NCI-H2081 (cell line): ENCODE data around the gene DOK4.

Experiments
- DNase-seq, 2 experiments: peaks; one replicate each; lab custom pipeline; 2025; lab: John Stamatoyannopoulos, UW

DOK4 gene

GRCh38 chr16:57519796-57520360 lies 33.6 kb upstream of the DOK4 start:
- DNase-seq = peak; percentile 45 to 62

- no peak for DNase-seq
Measured at GRCh38 chr16:57518922-57519321, 32.6 kb upstream of the DOK4 start.

DNA sequence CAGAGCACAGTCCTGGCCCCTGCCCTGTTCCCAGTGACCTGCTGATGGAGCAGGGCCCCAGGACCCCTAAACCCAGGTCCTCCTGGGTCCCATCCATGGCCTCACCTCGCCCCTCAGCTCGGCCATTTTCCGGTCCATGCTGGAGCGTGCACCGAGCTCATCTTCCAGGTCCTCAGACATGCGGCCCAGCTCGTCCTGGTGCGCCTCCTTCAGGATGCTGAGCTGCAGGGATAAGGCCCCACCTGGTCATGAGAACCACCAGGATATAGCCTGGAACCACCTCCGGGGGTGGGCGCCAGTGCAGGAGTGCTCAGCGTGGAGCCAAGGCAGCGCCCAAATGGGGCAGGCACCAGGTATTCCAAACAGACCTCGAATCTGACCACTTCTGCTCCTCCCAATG lies 32.2 kb upstream of the DOK4 start:
- DNase-seq = no peak

DNA sequence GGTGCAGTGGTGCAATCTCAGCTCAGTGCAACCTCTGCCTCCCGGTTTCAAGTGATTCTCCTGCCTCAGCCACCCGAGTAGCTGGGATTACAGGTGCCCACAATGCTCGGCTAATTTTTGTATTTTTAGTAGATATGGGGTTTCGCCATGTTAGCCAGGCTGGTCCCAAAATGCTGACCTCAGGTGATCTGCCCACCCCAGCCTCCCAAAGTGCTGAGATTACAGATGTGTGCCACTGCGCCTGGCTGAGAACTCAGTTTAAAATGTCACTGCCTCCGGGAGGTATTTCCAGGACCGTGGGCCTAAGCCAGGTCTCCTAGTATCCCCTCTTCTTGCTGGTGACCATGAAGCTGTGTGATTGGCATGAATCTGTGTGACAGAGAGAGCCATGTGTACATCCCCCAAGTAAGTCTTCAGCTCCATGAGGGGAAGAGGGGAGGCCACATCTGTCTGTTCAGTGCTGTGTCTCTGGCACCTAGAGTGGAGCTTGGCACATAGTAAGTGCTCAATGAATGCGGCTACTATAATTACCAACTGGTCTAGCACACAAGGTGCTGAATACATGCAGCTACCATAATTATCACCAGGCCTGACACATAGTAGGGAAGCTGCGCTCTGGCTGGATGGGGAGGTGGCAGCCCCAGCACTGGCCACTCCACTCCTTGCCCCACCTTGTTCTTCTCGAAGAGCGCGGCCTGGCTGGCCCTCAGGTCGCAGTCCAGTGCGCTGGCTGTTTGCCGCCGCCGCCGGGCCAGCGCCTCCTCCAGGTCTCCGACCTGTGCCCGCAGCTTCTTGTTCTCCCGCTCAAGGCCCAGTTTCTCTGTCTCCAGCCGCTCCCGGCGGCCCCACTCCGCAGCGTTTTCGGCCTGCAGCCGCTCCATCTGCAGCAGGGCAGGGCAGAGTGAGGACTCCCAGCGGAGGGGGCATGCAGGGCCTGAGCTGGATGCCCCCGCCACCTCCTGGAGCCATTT lies 31.4 kb upstream of the DOK4 start:
- DNase-seq = no peak

DNA sequence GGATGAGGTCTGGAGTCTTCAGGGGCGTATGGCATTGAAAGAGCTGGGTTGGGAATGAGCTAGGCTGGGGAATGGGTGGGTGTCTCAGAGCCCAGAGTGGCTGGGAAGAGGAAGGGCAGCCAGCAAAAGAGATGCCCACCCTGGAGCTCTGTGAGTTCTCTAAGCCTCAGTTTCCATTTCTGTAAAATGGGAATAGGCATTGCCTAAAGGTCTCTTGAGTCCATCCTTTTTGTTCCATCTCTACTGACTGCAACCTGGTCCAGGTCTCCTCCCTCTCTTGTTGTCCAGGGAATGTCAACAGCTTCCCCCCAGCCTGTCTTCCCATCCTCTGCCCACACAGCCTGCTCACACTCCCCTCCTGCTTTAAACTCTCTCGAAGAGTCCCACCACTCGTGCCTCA lies 30.5 kb upstream of the DOK4 start:
- DNase-seq = no peak

DNA sequence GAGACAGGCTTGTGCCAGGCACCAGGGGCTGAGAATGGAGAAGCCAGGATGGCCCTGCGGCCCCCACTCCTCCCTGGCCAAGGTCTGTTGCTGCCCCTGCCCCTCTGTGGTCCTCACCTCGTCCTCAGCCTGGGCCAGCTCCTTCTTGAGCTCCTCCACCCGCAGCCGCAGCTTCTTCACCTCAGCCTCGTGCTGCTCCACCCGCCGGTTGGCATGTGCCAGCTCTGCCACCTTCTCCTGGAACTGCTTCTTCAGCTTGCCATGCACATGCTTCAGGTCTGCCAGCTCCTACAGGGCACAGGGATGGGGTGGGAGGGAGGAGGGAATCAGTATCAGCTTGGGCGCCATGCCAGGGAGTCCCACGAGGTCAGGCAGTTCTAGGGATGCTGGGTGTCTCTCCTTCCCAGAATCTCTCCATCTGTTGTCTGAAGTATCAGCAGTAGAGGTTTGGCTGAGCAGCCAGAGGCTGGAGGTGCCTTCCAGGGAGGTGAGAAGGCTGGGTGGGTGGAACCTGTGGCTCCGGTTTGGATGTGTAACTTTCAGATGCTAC lies 30.0 kb upstream of the DOK4 start:
- no peak for DNase-seq

DNA sequence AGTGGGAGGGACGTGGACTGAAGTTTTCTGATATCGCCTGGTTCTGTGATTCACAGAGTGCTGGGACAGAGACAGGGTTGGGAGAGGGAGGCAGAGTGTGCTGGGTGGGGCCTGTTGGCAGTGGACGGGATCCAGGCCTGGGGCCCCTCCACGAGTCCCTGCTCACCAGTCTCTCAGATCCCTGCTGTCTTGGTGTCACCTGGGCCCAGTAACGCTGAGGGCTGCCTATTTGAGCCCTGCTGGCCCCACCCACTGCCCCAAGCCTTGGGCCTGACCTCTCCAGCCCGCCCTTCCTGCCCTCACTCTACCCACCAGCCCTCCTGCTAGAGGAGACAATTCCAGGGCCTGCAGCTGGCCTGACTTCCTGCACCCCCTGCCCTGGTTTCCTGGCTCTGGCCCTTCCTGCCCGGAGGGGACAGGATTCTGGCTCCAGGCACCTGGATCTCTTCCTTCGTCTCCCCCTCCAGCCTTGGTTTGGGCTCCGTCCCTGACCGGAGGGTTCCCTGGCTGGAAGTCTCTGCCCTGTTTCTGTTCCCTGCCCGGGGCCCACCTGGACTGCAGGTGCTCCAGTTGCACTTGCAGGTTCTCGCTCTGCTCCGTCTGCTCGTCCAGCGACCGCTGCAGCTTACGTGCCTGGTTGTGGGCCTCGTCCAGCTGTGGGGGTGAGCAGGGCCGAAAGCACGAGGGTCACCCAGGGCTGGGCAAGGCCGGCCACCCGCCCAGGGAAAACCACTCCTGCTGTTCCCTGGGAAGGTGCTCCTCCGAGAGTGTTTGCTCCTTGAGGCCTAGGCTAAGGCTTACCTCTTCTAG lies 28.7 kb upstream of the DOK4 start:
- no peak for DNase-seq

- DNase-seq = no peak
Measured at GRCh38 chr16:57514371-57514770, 28.1 kb upstream of the DOK4 start.

DNA sequence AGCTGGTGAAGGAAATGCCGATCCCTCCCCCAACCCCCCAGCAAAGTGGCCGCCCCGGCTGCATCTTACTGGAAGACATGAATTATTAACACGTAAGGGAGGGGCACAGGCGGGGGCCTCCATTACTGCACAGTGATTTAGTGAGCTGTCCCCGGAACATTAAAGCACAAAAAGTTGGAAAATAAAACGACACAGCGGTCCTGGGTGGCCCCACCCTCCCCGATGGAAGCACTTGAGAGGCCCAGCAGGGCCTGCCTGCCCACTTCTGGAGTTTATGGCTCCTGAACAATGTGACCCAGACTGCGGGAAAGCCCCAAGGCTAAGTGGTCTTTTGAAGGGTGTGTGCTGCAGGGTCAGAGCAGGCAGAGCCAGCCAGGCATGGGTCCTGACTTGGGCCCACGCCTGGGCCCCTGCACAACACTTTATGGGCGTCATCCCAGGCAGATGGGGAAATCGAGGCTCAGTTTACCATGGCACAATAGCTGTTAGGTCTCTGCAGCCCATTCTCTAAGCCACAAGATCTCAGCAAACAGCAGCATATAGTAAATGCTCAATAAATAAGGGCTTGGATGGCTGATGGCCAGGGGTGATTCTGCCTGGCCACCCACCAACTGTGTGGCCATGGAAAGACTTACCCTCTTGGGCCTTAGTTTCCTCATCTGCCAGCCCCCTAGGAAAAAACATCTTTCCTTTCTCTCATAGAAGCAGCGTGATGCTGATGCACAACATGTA lies 27.2 kb upstream of the DOK4 start:
- DNase-seq = no peak

- no peak for DNase-seq
Measured at GRCh38 chr16:57512296-57513001, 26.2 kb upstream of the DOK4 start.

DNA sequence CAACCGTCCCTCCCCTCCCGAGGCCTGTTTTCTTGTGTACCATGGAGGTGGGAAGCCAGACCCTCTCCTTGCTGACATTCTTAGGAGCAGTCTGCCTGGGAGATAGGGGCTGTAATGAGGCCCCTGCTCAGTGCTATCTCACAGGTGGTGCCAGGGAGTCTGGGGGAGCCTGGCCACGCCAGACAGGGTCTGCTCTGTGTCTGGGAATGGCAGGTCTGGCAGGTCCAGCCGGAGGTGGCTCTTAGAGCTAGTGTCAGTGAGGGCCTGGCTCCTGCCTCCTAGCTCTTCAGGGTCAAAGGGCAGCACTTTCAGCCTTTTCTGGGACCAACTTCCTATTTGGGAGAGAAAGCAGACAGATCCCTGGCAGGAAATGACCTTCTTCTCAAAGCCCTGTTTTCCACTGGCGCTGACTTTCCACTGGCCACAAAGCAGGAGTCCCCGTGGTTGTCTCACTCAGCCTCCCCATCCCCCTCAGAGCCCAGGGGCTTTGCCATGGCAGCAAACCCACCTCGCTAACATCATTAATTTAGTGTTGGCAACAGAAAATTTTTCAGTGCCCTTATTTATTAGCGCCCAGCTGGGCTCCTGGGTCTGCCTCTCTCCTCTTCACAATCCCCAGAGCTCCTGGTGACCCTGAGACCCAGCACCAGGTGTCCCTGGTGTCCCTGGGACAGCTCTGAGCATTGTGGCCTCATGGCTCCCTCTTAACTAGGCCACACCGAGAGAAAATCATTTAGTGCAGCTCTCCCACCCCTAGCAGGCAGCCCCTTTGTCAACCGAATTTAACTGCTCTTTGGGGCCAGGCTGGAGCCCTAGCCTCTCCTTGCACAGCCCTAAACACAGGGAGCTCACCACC lies 24.0 kb upstream of the DOK4 start:
- DNase-seq = no peak

- DNase-seq = no peak
Measured at GRCh38 chr16:57509231-57509923, 23.1 kb upstream of the DOK4 start.

DNA sequence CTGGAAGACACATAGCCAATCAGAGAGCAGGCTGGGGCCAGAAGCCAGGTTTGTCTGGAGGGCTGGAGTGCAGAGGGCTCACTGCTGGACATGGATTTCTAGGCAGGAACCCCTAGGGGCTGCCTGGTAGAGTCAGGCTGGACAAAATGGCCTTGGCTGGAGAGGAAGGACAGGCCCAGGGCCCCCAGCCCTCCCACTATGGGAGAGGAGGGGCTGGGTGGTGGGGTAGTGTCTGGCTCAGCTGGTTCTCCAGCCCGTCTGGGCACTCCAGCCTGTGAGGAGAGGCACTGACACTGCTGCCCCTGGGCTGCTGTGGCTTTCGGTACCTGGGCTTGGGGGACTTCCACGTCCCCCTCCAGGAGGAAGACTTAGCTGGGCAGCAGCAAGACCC lies 21.7 kb upstream of the DOK4 start:
- no peak for DNase-seq

DNA sequence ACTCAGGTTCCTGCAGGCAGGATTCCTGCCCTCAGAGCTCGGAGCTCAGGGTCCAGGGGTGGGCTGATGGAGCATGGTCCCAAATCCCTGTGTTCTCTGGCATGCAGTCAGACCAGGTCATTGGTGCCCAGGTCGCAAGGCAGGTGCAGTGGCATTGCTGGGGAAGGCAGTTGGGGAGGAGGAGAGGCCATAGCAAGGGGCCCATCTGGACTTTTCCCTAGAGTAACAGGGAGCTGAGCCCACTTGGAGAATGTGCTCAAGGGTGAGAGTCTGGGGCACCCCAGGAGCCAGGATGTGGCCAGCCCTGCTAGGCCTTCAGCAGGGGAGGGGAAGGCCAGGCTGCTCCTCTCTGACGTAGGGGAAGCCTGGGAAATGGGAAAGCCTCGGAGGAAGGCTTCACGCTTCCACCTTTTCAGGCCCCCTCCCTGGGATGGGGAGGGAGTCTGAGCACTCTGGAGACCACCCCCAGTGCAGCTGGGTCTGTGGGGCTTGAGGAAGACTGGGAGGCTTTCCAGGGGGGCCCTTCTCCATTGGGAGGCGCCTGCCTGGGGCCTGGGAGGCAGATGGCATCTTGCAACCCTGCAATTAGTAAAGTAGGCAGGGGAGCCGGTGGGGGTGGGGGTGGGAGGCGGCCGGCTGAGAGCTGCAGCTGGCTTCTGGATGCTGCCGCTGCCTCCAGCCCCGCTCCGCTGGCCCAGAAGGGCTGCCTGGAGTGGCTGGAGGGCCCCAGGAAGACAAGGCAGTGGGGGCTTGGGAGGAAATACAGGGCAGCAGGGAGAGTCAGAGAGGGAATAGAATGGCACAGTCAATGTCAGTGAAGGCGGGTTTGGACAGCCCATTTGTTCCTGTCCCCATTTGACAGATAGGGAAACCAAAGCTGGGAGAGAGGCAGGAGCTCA lies 21.1 kb upstream of the DOK4 start:
- DNase-seq = peak; percentile 74 to 88

DNA sequence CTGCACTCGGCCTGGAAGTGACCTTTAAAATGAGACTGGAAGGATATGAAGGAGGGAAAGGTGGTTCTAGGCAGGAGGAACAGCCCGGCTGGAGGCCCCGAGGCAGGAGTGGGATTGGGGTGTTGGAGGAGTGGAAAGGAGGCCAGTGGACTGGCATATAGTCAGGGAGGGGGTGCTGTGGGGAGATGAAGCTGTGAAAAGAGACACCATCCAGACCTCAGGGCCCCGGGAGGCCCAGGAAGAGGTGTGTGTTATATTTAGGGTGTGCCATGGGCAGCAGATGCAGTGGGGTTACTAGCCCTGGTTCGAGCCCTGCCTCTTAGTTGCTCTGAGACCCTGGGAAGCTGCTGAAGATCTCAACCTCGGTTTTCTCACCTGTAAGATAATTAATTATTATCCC lies 18.9 kb upstream of the DOK4 start:
- no peak for DNase-seq

GRCh38 chr16:57504491-57504890 lies 18.2 kb upstream of the DOK4 start:
- no peak for DNase-seq

DNA sequence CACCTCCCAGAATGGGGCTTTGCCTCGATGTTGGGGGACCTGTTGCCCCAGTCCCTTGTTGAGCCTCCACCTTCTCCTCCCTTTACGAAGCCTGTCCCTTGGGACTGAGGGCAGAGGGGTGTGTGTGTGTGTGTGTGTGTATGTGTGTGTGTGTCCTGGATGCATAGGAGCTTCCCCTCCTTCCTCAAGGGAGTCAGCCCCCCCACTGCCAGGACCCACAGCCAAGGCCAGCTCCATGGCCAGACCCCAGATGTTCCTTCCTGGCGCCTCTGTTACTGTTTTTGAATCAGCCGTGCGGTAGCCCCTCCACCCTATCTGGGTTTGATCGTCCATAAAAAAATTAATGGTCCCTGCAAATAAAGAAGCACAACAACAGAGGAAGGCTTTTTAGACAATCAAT lies 17.7 kb upstream of the DOK4 start:
- no peak for DNase-seq

DNA sequence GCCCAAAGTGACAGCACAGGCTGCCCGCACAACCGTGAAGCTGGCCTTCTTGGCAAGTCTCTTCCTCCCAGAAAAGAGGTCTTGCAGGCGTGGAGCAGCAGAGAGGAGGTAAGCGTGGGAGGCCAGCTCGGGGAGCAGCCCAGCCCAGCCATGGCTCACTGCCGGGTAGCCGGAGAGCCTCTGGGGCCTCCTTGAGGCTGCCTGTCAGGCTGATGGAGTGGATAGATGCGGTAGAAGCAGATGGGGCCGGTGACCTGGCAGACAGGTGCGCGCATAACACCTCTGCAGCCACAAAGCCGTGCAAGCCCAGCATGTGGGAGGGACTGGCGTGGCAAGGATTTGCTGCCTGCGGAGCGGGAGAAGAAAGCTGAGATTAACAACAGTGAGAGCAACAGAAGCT lies 17.1 kb upstream of the DOK4 start:
- peak; percentile 49 to 88 for DNase-seq
